GM12891 (cell line): Measurements from ENCODE around the gene NOTCH2.

Experiments
- PAX5 ChIP-seq: IDR thresholded peaks from 2 replicates; pipeline ENCODE4 v1.6.1; 2011; ENCODE audit warnings: low read length, moderate library complexity, mild to moderate bottlenecking; ENCODE audit not compliant: insufficient read depth, severe bottlenecking
- POLR2A ChIP-seq: IDR thresholded peaks from 2 replicates; pipeline ENCODE4 v1.6.1; 2011; ENCODE audit warnings: low read depth, low read length, control low read depth
- POLR2AphosphoS5 ChIP-seq: IDR thresholded peaks from 2 replicates; pipeline ENCODE4 v1.6.1; 2011; ENCODE audit warnings: low read depth, low read length, control low read depth
- SPI1 ChIP-seq: IDR thresholded peaks from 2 replicates; pipeline ENCODE4 v1.6.1; 2011; ENCODE audit warnings: low read depth, low read length, control low read depth

- TF ChIP-seq POLR2AphosphoS5 (no peak), POLR2A (no peak), SPI1 (no peak), PAX5 (no peak)
Measured at GRCh38 chr1:119978018-119978505, 91.4 kb downstream of the NOTCH2 start.
